ENCODE results near the gene PCCA.

Gene PCCA

DNA sequence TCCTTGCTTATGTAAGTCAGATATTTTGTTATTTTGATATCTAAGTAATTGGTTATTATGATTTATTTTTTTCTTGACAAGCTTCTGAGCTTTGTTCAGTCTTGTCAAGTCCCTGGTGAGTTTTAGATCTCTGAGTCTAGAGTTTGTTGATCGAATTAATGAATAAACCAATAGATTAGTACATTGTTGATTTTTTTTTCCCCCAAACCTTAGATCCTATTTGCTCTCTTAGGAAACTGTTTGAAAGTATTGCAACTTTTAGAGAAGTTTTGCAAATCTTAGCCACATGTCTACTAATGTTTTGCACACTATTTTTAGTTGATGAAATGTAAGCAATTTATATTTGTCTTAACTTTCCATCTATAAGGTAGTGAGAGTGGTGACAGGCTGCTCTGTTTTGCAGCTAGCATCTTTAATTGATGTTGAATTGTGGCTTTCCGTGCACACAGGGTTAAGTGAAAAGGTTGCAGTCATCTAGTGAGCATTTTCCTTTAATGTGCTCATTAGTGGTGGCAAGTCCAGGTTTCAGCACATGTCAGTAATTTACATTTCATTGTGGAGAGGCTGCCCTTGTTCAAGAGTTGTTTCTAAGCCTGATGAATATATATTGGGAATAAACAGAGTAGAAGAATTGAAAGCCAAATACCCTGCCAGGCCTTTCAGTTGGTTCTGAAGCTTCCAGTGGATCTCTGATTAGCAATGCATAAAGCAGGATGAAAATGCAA is 86.3 kb downstream of the PCCA start:
- no peaks in the 10 kb centered on the region for H3K9me3 ChIP-seq (ENCODE audit: low read length)
- no peaks in the 10 kb centered on the region for H3K79me2 ChIP-seq (ENCODE audit: insufficient read depth, low read length)
- no peak overlapping the region for H3K4me2 ChIP-seq (ENCODE audit: low read length)
- no peak overlapping the region for H3K9ac ChIP-seq (ENCODE audit: low read length)
- no peak overlapping the region for H3K27ac ChIP-seq (ENCODE audit: low read depth, low read length, poor library complexity, severe bottlenecking)
- H3K4me1 ChIP-seq (ENCODE audit: insufficient read depth, low read length, severe bottlenecking), result no peaks in the 10 kb centered on the region
- H3K36me3 ChIP-seq (ENCODE audit: insufficient read depth, low read length), result no peaks in the 10 kb centered on the region
- H3K27me3 ChIP-seq (ENCODE audit: insufficient read depth, low read length), result no peaks in the 10 kb centered on the region
- H3F3A ChIP-seq (ENCODE audit: insufficient read depth, low read length), result no peaks in the 10 kb centered on the region
- no peaks in the 10 kb centered on the region for H3K9me2 ChIP-seq (ENCODE audit: low read depth, low read length)
- TF ChIP-seq CTCF (IDR thresholded peaks at IDR 0.05; ENCODE audit: low read length), result no peak
- no peak for TF ChIP-seq EZH2 (IDR thresholded peaks at IDR 0.05; ENCODE audit: borderline replicate concordance, low read length)
- H3K4me3 ChIP-seq (ENCODE audit: low read depth, low read length, poor library complexity, severe bottlenecking), result no peak overlapping the region
- H2AFZ ChIP-seq (ENCODE audit: low read length), result no peak overlapping the region
- no peaks in the 10 kb centered on the region for H4K20me1 ChIP-seq (ENCODE audit: insufficient read depth, low read length)

DNA sequence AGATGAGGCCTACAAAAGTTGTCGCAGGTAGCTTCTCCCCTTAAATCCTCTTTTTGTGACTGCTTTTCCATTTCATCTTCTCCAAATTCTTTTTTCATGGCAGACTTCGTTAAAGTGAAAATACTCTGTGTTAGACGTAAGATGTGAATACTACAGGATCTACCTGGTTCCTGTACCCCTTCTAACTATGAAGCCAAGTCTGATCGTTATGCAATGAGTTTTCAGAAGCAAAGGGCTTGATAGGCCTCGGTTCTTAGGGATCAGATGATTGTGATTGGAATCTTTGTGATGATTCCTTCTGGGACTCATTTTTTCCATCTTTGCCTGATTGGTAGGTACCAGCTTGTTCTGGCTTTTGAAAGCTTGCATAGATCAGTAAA is 86.9 kb downstream of the PCCA start:
- H3K4me2 ChIP-seq (ENCODE audit: low read length), result no peak overlapping the region
- no peaks in the 10 kb centered on the region for H4K20me1 ChIP-seq (ENCODE audit: insufficient read depth, low read length)
- H3K27me3 ChIP-seq (ENCODE audit: insufficient read depth, low read length), result no peaks in the 10 kb centered on the region
- H3K4me1 ChIP-seq (ENCODE audit: insufficient read depth, low read length, severe bottlenecking), result no peaks in the 10 kb centered on the region
- no peak overlapping the region for H3K27ac ChIP-seq (ENCODE audit: low read depth, low read length, poor library complexity, severe bottlenecking)
- H3K9me3 ChIP-seq (ENCODE audit: low read length), result no peaks in the 10 kb centered on the region
- H3K9ac ChIP-seq (ENCODE audit: low read length), result no peak overlapping the region
- H3K79me2 ChIP-seq (ENCODE audit: insufficient read depth, low read length), result no peaks in the 10 kb centered on the region
- H3K4me3 ChIP-seq (ENCODE audit: low read depth, low read length, poor library complexity, severe bottlenecking), result no peak overlapping the region
- no peaks in the 10 kb centered on the region for H3K9me2 ChIP-seq (ENCODE audit: low read depth, low read length)
- no peak overlapping the region for H2AFZ ChIP-seq (ENCODE audit: low read length)
- no peaks in the 10 kb centered on the region for H3K36me3 ChIP-seq (ENCODE audit: insufficient read depth, low read length)
- no peaks in the 10 kb centered on the region for H3F3A ChIP-seq (ENCODE audit: insufficient read depth, low read length)
- TF ChIP-seq EZH2 (IDR thresholded peaks at IDR 0.05; ENCODE audit: borderline replicate concordance, low read length) (no peak), CTCF (IDR thresholded peaks at IDR 0.05; ENCODE audit: low read length) (no peak)

GRCh38 chr13:100176801-100177400 is 88.0 kb downstream of the PCCA start:
- H3K79me2 ChIP-seq (ENCODE audit: insufficient read depth, low read length), result no peaks in the 10 kb centered on the region
- H3K9ac ChIP-seq (ENCODE audit: low read length), result no peak overlapping the region
- H2AFZ ChIP-seq (ENCODE audit: low read length), result no peak overlapping the region
- no peaks in the 10 kb centered on the region for H4K20me1 ChIP-seq (ENCODE audit: insufficient read depth, low read length)
- no peaks in the 10 kb centered on the region for H3K4me1 ChIP-seq (ENCODE audit: insufficient read depth, low read length, severe bottlenecking)
- no peak overlapping the region for H3K4me3 ChIP-seq (ENCODE audit: low read depth, low read length, poor library complexity, severe bottlenecking)
- H3K4me2 ChIP-seq (ENCODE audit: low read length), result no peak overlapping the region
- TF ChIP-seq EZH2 (IDR thresholded peaks at IDR 0.05; ENCODE audit: borderline replicate concordance, low read length), result no peak
- no peak for TF ChIP-seq CTCF (IDR thresholded peaks at IDR 0.05; ENCODE audit: low read length)
- H3F3A ChIP-seq (ENCODE audit: insufficient read depth, low read length), result no peaks in the 10 kb centered on the region
- no peaks in the 10 kb centered on the region for H3K36me3 ChIP-seq (ENCODE audit: insufficient read depth, low read length)
- H3K9me2 ChIP-seq (ENCODE audit: low read depth, low read length), result no peaks in the 10 kb centered on the region
- H3K9me3 ChIP-seq (ENCODE audit: low read length), result no peaks in the 10 kb centered on the region
- no peak overlapping the region for H3K27ac ChIP-seq (ENCODE audit: low read depth, low read length, poor library complexity, severe bottlenecking)
- H3K27me3 ChIP-seq (ENCODE audit: insufficient read depth, low read length), result no peaks in the 10 kb centered on the region

All from OCI-LY1 (cell line).